ENCODE measurements around the gene LAMC3.

Gene LAMC3

GRCh38 chr9:131104016-131104740 lies 95.2 kb downstream of the LAMC3 start:
- no peak for TF ChIP-seq CTCF (IDR thresholded peaks at IDR 0.05; ENCODE audit: low read length, missing control alignments)
- no peak for DNase-seq (ENCODE audit: low read depth)
- no peak overlapping the region for H3K4me3 ChIP-seq (replicated peaks; ENCODE audit: low read depth, low read length)

GRCh38 chr9:131105952-131106351 lies 97.0 kb downstream of the LAMC3 start:
- no peak for TF ChIP-seq CTCF (IDR thresholded peaks at IDR 0.05; ENCODE audit: low read length, missing control alignments)
- H3K4me3 ChIP-seq (replicated peaks; ENCODE audit: low read depth, low read length): no peak overlapping the region
- no peak for DNase-seq (ENCODE audit: low read depth)

GRCh38 chr9:131107760-131108159 lies 98.8 kb downstream of the LAMC3 start:
- no peak for TF ChIP-seq CTCF (IDR thresholded peaks at IDR 0.05; ENCODE audit: low read length, missing control alignments)
- H3K4me3 ChIP-seq (replicated peaks; ENCODE audit: low read depth, low read length): no peak overlapping the region
- no peak for DNase-seq (ENCODE audit: low read depth)

GRCh38 chr9:131111186-131111853 lies 102.3 kb downstream of the LAMC3 start:
- no peak overlapping the region for H3K4me3 ChIP-seq (replicated peaks; ENCODE audit: low read depth, low read length)
- TF ChIP-seq CTCF (IDR thresholded peaks at IDR 0.05; ENCODE audit: low read length, missing control alignments): no peak
- DNase-seq (ENCODE audit: low read depth): no peak

- DNase-seq (ENCODE audit: low read depth): no peak
- no peak overlapping the region for H3K4me3 ChIP-seq (replicated peaks; ENCODE audit: low read depth, low read length)
- TF ChIP-seq CTCF (IDR thresholded peaks at IDR 0.05; ENCODE audit: low read length, missing control alignments): no peak
These were observed 102.9 kb downstream of the LAMC3 start for GRCh38 chr9:131111854-131112311.

- no peak for DNase-seq (ENCODE audit: low read depth)
- H3K4me3 ChIP-seq (replicated peaks; ENCODE audit: low read depth, low read length): no peak overlapping the region
- TF ChIP-seq CTCF (IDR thresholded peaks at IDR 0.05; ENCODE audit: low read length, missing control alignments): no peak
These were observed 103.6 kb downstream of the LAMC3 start for GRCh38 chr9:131112374-131113154.

Measured in fibroblast of pulmonary artery (primary cell).